ENCODE data around the gene CEP76. TPM values are rescaled to one million over a fixed set of nuclear protein-coding genes. Genes with fewer than 3 reads are reported as not detected.

The CEP76 gene
- polyA plus RNA-seq, 3 donors, result 2.7 to 3.4 (median 3.0) TPM

- Histone ChIP-seq H3K4me3 (replicated peaks in 1 of 3; ENCODE audit: low read depth in 2 of 3, low read length in 3 of 3) (peak overlapping the region; percentile 84 to 89 (median 89)), H2AFZ (ENCODE audit: insufficient read depth, low read depth, low read length, poor library complexity, severe bottlenecking) (peak overlapping the region; percentile 95), H3K4me2 (replicated peaks; ENCODE audit: extremely low read depth, low read length, poor library complexity, severe bottlenecking) (peak overlapping the region; percentile 87), H4K20me1 (ENCODE audit: insufficient read depth, low read length) (peaks cover 14% of the 10 kb centered on the region), H3K79me2 (ENCODE audit: insufficient read depth, low read length) (peaks cover 73% of the 10 kb centered on the region), H3K4me1 (ENCODE audit: control insufficient read depth in 1 of 2, insufficient read depth in 2 of 2, low read length in 2 of 2) (peaks cover 22 to 32% of the 10 kb centered on the region in 2 donors), H3K9ac (ENCODE audit: insufficient read depth, low read length, poor library complexity, severe bottlenecking) (peak overlapping the region; percentile 98), H3K27me3 (ENCODE audit: control insufficient read depth in 2 of 2, insufficient read depth in 2 of 2, low read length in 2 of 2) (no peaks in the 10 kb centered on the region), H3K27ac (ENCODE audit: low read depth in 1 of 2, low read length in 2 of 2) (peak overlapping the region; percentile 90 to 95), H3K9me3 (replicated peaks in 1 of 2; ENCODE audit: control insufficient read depth in 1 of 2, insufficient read depth in 1 of 2, low read length in 2 of 2) (no peaks in the 10 kb centered on the region), H3K36me3 (replicated peaks in 1 of 2; ENCODE audit: control insufficient read depth in 1 of 2, insufficient read depth in 2 of 2, low read length in 2 of 2) (peaks cover 29 to 42% of the 10 kb centered on the region in 2 donors)
- Mint-ChIP-seq H3K9me3 (no peaks in the 10 kb centered on the region), H3K27me3 (ENCODE audit: low read depth in 3 of 3) (no peaks in the 10 kb centered on the region), H3K36me3 (peaks cover 25 to 36% of the 10 kb centered on the region in 2 donors), H3K27ac (peak overlapping the region; percentile 98 to 100 (median 99)), H3K4me3 (peak overlapping the region; percentile 98 to 99), H3K4me1 (peaks cover 31% of the 10 kb centered on the region)
- WGBS (ENCODE audit: insufficient coverage), result 0% methylated on average over 25 of the region's 28 CpGs
- no peak for DNase-seq
- intact Hi-C loops (cut with micrococcal nuclease), result loop anchor here in 1 of 2 donors (5.0 kb wide), 1 partner anchor 1024 kb away; the partner anchor contains the start of genes FAM210A and RNMT
- no peak for TF ChIP-seq CTCF (IDR thresholded peaks at IDR 0.05)
Observed at GRCh38 chr18:12703096-12703567, 609 bp upstream of the CEP76 start.

GRCh38 chr18:12701161-12701560, 1.4 kb downstream of the CEP76 start:
- H4K20me1 ChIP-seq (ENCODE audit: insufficient read depth, low read length), result peaks cover 10% of the 10 kb centered on the region
- no peak for DNase-seq
- H3K27ac ChIP-seq (ENCODE audit: low read depth in 1 of 2, low read length in 2 of 2), result peak overlapping the region in 1 of 2 donors; percentile 95
- H3K9me3 ChIP-seq (replicated peaks in 1 of 2; ENCODE audit: control insufficient read depth in 1 of 2, insufficient read depth in 1 of 2, low read length in 2 of 2), result no peaks in the 10 kb centered on the region
- no peak for TF ChIP-seq CTCF (IDR thresholded peaks at IDR 0.05)
- peak overlapping the region; percentile 87 for H3K4me2 ChIP-seq (replicated peaks; ENCODE audit: extremely low read depth, low read length, poor library complexity, severe bottlenecking)
- peak overlapping the region in 1 of 3 experiments; percentile 89 for H3K4me3 ChIP-seq (replicated peaks in 1 of 3; ENCODE audit: low read depth in 2 of 3, low read length in 3 of 3)
- H2AFZ ChIP-seq (ENCODE audit: insufficient read depth, low read depth, low read length, poor library complexity, severe bottlenecking), result peak overlapping the region; percentile 95
- no peaks in the 10 kb centered on the region for H3K27me3 ChIP-seq (ENCODE audit: control insufficient read depth in 2 of 2, insufficient read depth in 2 of 2, low read length in 2 of 2)
- no peak overlapping the region for H3K9ac ChIP-seq (ENCODE audit: insufficient read depth, low read length, poor library complexity, severe bottlenecking)
- peak overlapping the region in 1 of 2 donors; percentile 98 for H3K4me3 Mint-ChIP-seq
- peaks cover 20 to 36% of the 10 kb centered on the region in 2 donors for H3K36me3 ChIP-seq (replicated peaks in 1 of 2; ENCODE audit: control insufficient read depth in 1 of 2, insufficient read depth in 2 of 2, low read length in 2 of 2)
- peak overlapping the region in 1 of 7 donors; percentile 99 for H3K27ac Mint-ChIP-seq
- H3K4me1 Mint-ChIP-seq, result peaks cover 31% of the 10 kb centered on the region
- no CpG with 5 or more reads among the region's 3 CpGs for WGBS (ENCODE audit: insufficient coverage)
- peaks cover 17 to 18% of the 10 kb centered on the region in 2 donors for H3K36me3 Mint-ChIP-seq
- H3K79me2 ChIP-seq (ENCODE audit: insufficient read depth, low read length), result peaks cover 55% of the 10 kb centered on the region
- intact Hi-C loops (cut with micrococcal nuclease), result loop anchor here in 1 of 2 donors (5.0 kb wide), 1 partner anchor 1026 kb away; the partner anchor contains the start of genes FAM210A and RNMT
- H3K9me3 Mint-ChIP-seq, result no peaks in the 10 kb centered on the region
- H3K27me3 Mint-ChIP-seq (ENCODE audit: low read depth in 3 of 3), result no peaks in the 10 kb centered on the region
- peaks cover 22 to 32% of the 10 kb centered on the region in 2 donors for H3K4me1 ChIP-seq (ENCODE audit: control insufficient read depth in 1 of 2, insufficient read depth in 2 of 2, low read length in 2 of 2)
